Fibroblast of skin of back (primary cell): ENCODE data around the gene LMCD1.

Source experiments
- DNase-seq: peaks from one replicate; pipeline ENCODE4 v3.0.0-alpha.2; 2013

LMCD1 gene

GRCh38 chr3:8484409-8485140 lies 17.0 kb upstream of the LMCD1 start:
- no peak for DNase-seq

GRCh38 chr3:8485141-8485870 lies 16.3 kb upstream of the LMCD1 start:
- DNase-seq, result peak; percentile 85

DNA sequence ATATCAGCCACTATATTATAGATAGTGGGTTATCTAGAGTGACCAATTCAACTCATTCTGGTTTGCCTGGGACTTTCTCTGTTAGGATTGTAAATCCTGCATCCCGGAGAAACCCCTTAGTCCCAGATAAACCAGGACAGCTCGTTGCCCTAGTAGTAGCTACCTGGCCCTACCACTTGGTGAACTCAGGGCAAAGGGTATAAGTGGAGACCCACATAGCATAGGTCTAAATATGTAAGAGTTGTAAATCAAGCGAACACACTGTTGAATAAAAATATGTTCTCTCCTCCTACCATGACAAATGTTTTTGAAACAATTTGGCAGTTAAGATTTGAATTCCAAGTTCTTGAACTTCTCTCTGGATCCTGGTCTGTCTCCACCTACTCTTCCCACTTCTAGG lies 15.7 kb upstream of the LMCD1 start:
- no peak for DNase-seq

GRCh38 chr3:8486434-8486833 lies 15.2 kb upstream of the LMCD1 start:
- DNase-seq, result no peak

DNA sequence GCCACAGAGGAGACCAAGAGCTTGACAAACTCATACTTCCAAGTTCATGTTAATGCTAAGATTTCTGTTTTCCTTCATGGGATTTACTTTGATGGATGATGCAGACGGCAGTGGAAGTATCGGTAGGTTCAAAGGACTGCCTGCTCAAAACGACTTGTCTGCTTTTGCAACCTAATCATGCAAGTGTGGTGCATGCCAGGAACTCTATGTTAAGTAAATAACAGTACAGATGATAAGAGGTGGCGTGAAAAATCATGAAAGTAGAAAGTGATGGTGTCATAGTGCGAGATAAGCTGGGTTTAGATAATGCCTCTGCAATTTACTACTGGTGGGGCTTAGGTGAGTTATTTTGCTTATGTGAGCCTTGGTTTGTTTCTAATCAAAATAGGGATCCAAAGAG lies 14.7 kb upstream of the LMCD1 start:
- no peak for DNase-seq

GRCh38 chr3:8488411-8488810 lies 13.2 kb upstream of the LMCD1 start:
- peak; percentile 36 for DNase-seq

DNA sequence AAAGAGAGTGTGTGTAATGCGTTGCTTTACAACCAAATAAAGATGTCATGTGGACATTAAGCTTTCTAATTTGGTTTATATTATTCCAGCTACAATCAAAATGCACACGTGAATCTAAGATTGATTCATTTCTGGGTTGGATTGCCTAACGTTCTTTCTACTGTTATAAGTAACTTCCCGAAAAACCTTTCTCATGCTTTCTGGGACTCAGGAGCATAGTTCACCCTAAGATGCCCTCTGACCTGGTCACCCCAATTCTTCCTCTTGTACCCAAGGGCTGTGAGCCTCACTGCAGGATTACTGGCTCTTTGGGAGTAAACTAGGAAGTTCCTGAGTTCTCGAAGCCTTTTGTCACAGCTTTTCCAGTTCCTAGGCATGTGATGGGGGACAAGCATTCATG lies 12.7 kb upstream of the LMCD1 start:
- no peak for DNase-seq

- DNase-seq, result no peak
Measured at GRCh38 chr3:8489278-8489792, 12.3 kb upstream of the LMCD1 start.

- DNase-seq, result peak; percentile 99
Measured at GRCh38 chr3:8490079-8490552, 11.5 kb upstream of the LMCD1 start.

GRCh38 chr3:8491271-8492144 lies 10.1 kb upstream of the LMCD1 start:
- peak; percentile 30 for DNase-seq

GRCh38 chr3:8492744-8493511 lies 8.7 kb upstream of the LMCD1 start:
- DNase-seq, result peak; percentile 85

DNA sequence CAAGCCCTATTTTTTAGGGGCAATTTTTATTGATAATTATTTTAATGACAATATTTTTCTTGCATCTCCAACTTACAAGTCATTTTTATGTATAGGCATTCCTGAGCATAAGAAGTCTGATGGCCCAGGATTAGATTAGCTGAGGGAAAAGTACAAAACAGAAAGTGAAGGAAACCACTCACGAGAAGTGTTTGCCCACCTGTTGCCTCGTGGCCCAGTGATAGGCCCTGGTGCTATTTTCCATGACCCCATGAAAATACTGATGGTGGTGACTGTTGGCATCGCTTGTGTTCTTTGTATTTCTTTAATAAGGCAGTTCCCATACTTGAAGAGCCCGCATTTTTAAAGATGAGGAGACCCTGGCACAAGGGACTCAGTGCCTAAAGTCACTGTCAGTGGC lies 7.9 kb upstream of the LMCD1 start:
- no peak for DNase-seq

DNA sequence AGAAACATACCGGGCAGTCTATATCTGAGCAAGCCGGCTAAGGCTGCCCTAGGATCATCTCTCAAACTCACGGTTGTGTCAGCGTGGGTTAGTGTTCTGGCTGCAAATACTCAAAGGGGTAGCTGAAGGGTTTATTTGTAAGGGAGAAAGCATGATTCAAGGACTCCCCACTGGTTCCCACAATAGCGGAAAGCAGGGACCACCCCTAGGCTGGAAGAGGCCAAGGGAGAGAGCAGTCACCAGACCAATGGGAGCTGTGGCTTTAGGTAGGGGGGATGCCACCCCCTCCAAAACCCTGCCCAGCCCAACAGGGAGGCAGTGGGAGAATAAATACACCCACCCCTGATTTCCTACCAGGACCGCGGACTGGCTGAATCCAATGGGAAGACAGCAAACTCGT lies 7.3 kb upstream of the LMCD1 start:
- no peak for DNase-seq

DNA sequence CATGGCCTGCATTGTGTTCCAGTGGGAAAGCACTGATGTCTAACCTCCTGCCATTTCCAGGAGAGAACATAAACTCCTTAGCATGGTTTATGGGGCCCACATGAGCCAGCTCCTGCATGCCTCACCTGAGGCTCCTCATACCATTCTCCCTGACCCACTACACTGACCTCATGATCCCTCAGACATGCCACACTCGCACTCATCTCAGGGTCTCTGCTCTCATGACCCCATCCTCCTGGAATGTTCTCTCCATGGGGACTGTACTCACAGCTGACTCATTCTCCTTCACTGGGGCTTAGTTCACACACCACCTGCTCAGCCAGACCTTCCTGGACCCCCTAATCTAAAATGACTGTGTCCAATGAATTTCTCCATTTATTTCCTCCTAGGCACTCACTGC lies 4.0 kb upstream of the LMCD1 start:
- DNase-seq, result peak; percentile 82

GRCh38 chr3:8499181-8499611 lies 2.4 kb upstream of the LMCD1 start:
- DNase-seq, result no peak

- DNase-seq, result peak; percentile 83
Measured at GRCh38 chr3:8500319-8500988, 1.2 kb upstream of the LMCD1 start.

GRCh38 chr3:8500989-8501370 lies 643 bp upstream of the LMCD1 start:
- no peak for DNase-seq

- peak; percentile 53 for DNase-seq
Measured at GRCh38 chr3:8503461-8503860, 1.8 kb downstream of the LMCD1 start.

DNA sequence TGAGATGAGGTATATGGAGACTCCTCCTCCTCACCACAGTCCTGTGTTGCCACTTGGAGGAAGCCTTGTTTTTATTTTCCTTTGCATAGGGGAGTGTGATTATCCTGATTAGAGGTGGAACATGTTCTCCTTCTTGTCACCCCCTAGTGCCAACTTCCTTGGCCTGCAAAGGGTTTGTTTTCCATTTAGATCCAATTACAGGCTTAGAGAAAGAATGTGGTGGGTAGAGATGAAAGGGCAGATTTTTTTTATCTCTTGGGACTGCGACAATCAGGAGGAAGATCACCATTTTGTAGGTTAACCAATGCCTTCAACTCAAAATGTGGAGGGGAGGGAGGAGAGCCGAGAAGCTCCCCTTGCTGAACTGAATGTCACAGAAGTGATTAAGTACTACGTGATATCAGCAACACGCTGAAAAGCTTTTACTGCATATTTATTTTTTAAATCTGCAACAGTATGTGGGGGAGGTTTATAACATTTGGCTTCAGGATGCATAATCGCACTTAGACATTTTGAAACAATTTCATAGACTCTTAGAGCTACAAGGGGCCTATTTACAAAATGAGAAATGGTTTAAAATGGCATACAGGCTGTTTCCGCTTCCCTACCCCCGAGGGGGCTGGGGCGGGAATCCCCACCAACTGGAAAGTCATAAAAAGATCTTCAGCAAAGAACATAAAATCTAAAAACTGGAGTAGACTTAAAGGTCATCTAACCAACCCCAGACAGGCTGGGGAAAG lies 2.4 kb downstream of the LMCD1 start:
- DNase-seq, result no peak

GRCh38 chr3:8504611-8504973 lies 3.0 kb downstream of the LMCD1 start:
- no peak for DNase-seq

DNA sequence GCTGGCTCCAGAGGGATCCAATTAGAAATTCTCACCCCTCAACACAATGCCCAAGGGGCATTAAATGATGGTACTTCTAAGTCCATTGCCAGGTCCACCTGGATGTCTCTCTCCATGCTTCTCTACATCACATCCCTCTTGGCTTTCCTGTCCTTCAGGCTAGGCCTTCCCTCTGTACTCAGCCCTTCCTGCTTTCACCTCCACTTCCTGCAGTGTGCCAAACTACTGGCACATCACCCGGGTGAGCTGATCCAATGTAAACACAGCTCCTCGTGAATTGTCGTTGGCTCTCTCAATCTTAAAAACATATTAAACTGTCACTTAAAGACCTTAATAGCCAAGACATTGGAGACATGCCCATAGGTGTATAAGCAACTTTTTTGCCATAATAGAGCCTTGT lies 4.0 kb downstream of the LMCD1 start:
- no peak for DNase-seq
